Naive thymus-derived CD4-positive, alpha-beta T cell (primary cell): ENCODE measurements around the gene MORC1. TPM values are rescaled to one million over a fixed set of nuclear protein-coding genes. Genes with fewer than 3 reads are reported as not detected.

ENCODE experiments used
- ATAC-seq: fragments of 150-1000 bp; cut with Tn5 transposase; 2 replicates; pipeline ENCODE4 v1.10.0; 2021; ENCODE audit warnings: mild to moderate bottlenecking, moderate library complexity
- CTCF ChIA-PET: fragments of 350-600 bp; sonication (Branson Sonifier 250); formaldehyde crosslinking; loops from one replicate; lab custom pipeline; 2021; ENCODE audit warnings: antibody characterized with exemption; lab: Charles Lee
- POLR2A ChIA-PET: fragments of 350-600 bp; sonication (Branson Sonifier 250); formaldehyde crosslinking; loops from one replicate; lab custom pipeline; 2021; ENCODE audit warnings: antibody characterized with exemption, inconsistent platforms; lab: Charles Lee
- DNase-seq, 9 donors: peaks; one replicate each; pipeline versions ENCODE4 v3.0.0 to v3.0.0-alpha.2; 2020 to 2022; ENCODE audit warnings: mixed read lengths in 1 of 9
- H3K27ac ChIP-seq: one replicate; pipeline ENCODE4 v1.7.0; 2013; ENCODE audit warnings: mild to moderate bottlenecking, low read depth, low read length, moderate library complexity
- H3K27me3 ChIP-seq, 2 donors: one replicate each; pipeline ENCODE4 v1.7.0; 2013; ENCODE audit warnings: low read length in 2 of 2, mild to moderate bottlenecking in 2 of 2, moderate library complexity in 2 of 2; ENCODE audit not compliant: control insufficient read depth in 2 of 2, insufficient read depth in 2 of 2
- H3K36me3 ChIP-seq, 3 experiments: 1 replicate in 2 of 3; 2 replicates in 1 of 3; pipeline ENCODE4 v1.7.0; 2013; ENCODE audit warnings: low read length in 3 of 3, mild to moderate bottlenecking in 3 of 3, moderate library complexity in 1 of 3; ENCODE audit not compliant: insufficient read depth in 3 of 3, control insufficient read depth in 2 of 3
- H3K4me1 ChIP-seq, 2 donors: one replicate each; pipeline ENCODE4 v1.7.0; 2013; ENCODE audit warnings: low read length in 2 of 2, mild to moderate bottlenecking in 2 of 2, moderate library complexity in 1 of 2; ENCODE audit not compliant: control insufficient read depth in 2 of 2, insufficient read depth in 2 of 2
- H3K4me3 ChIP-seq: 2 replicates; pipeline ENCODE4 v1.7.0; 2013; ENCODE audit warnings: mild to moderate bottlenecking, low read length
- H3K9me3 ChIP-seq, 3 experiments: 1 replicate in 2 of 3; 2 replicates in 1 of 3; pipeline ENCODE4 v1.7.0; 2013; ENCODE audit warnings: low read length in 3 of 3; ENCODE audit not compliant: control insufficient read depth in 2 of 3
- H3K27ac Mint-ChIP-seq, 9 donors: one replicate each; pipeline ENCODE4 v1.8.0; 2020 to 2022; ENCODE audit warnings: mixed read lengths in 9 of 9, mild to moderate bottlenecking in 8 of 9, moderate library complexity in 5 of 9, inconsistent platforms in 2 of 9
- H3K27me3 Mint-ChIP-seq, 5 donors: one replicate each; pipeline ENCODE4 v1.8.0; 2021 to 2022; ENCODE audit warnings: mixed read lengths in 5 of 5, mild to moderate bottlenecking in 1 of 5
- H3K36me3 Mint-ChIP-seq, 5 donors: one replicate each; pipeline ENCODE4 v1.8.0; 2020 to 2022; ENCODE audit warnings: mixed read lengths in 5 of 5, mild to moderate bottlenecking in 3 of 5, inconsistent platforms in 1 of 5
- H3K4me1 Mint-ChIP-seq, 7 donors: one replicate each; pipeline ENCODE4 v1.8.0; 2020 to 2022; ENCODE audit warnings: mixed read lengths in 7 of 7, mild to moderate bottlenecking in 3 of 7, inconsistent platforms in 1 of 7
- H3K4me3 Mint-ChIP-seq, 10 donors: one replicate each; pipeline ENCODE4 v1.8.0; 2020 to 2022; ENCODE audit warnings: mild to moderate bottlenecking in 10 of 10, mixed read lengths in 10 of 10, moderate library complexity in 6 of 10, inconsistent platforms in 2 of 10
- H3K9me3 Mint-ChIP-seq, 11 donors: one replicate each; pipeline ENCODE4 v1.8.0; 2020 to 2022; ENCODE audit warnings: mixed read lengths in 11 of 11, mild to moderate bottlenecking in 4 of 11, inconsistent platforms in 1 of 11, moderate library complexity in 1 of 11
- intact Hi-C, 2 donors: fragments of 100-400 bp; cut with micrococcal nuclease; formaldehyde crosslinking; loops; one replicate each; pipeline ENCODE4 v1.15.1; 2023
- polyA plus RNA-seq, 2 donors: library from polyadenylated mRNA; unstranded; fragments of 300-500 nt; fragmentation: Illumina TruSeq; gene quantifications; one replicate each; pipeline ENCODE4 v1.2.3, GENCODE V29; 2021
- total RNA-seq, 6 experiments: library from RNA in 5 of 6; stranded (reverse) in 5 of 6; gene quantifications; 1 replicate in 5 of 6; 2 replicates in 1 of 6; pipeline ENCODE4 v1.2.3 and lab custom pipeline; 2021 to 2026

MORC1 gene
- total and polyA plus RNA-seq, 7 experiments from 2014 or later, result 0.12 TPM; not detected in 6

DNA sequence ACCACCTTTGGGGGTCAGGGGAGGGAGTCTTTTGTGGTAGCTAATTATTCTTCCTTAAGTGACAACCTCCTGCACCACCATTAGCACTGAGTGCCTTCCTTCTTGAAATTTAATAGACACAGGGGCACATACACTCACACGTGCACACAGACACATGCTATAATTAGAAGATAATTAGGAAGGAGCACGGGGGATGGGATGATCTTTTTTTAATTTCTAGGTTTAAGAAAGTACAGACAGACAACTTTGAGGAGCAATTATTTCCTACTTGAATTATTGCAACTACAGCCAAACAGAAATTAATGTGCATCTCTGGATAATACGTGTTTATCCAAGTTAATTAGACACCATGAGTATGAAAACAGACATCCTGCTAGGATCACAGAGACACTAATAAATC is 119.5 kb downstream of the MORC1 start:
- Histone ChIP-seq H3K36me3 (no peaks in the 10 kb centered on the region), H3K27ac (no peak overlapping the region), H3K4me3 (no peak overlapping the region), H3K27me3 (no peaks in the 10 kb centered on the region), H3K4me1 (no peaks in the 10 kb centered on the region), H3K9me3 (no peaks in the 10 kb centered on the region)
- H3K36me3 Mint-ChIP-seq, result no peaks in the 10 kb centered on the region
- no peaks in the 10 kb centered on the region for H3K9me3 Mint-ChIP-seq
- ChIA-PET POLR2A (no interaction called here), CTCF (no interaction called here)
- no peak for DNase-seq
- no peak overlapping the region for H3K27ac Mint-ChIP-seq
- no peak for ATAC-seq
- H3K4me3 Mint-ChIP-seq, result no peak overlapping the region
- no peaks in the 10 kb centered on the region for H3K4me1 Mint-ChIP-seq
- intact Hi-C loops, result no loop called here
- H3K27me3 Mint-ChIP-seq, result peaks cover 0 to 20% (median 15%) of the 10 kb centered on the region in 5 donors

GRCh38 chr3:108985844-108986243 is 132.1 kb downstream of the MORC1 start:
- H3K4me3 ChIP-seq, result no peak overlapping the region
- CTCF ChIA-PET, result no interaction called here
- POLR2A ChIA-PET, result no interaction called here
- DNase-seq, result no peak
- intact Hi-C loops, result no loop called here
- Mint-ChIP-seq H3K27me3 (peaks cover 4 to 28% (median 24%) of the 10 kb centered on the region in 5 donors), H3K4me1 (no peaks in the 10 kb centered on the region), H3K27ac (no peak overlapping the region), H3K36me3 (no peaks in the 10 kb centered on the region), H3K9me3 (peaks cover 0 to 3% (median 0%) of the 10 kb centered on the region in 11 donors), H3K4me3 (no peak overlapping the region)
- ATAC-seq, result no peak
- no peaks in the 10 kb centered on the region for H3K36me3 ChIP-seq
- no peaks in the 10 kb centered on the region for H3K9me3 ChIP-seq
- H3K27ac ChIP-seq, result no peak overlapping the region
- no peaks in the 10 kb centered on the region for H3K4me1 ChIP-seq
- no peaks in the 10 kb centered on the region for H3K27me3 ChIP-seq

- H3K36me3 Mint-ChIP-seq, result no peaks in the 10 kb centered on the region
- intact Hi-C loops, result no loop called here
- peaks cover 12 to 28% (median 25%) of the 10 kb centered on the region in 5 donors for H3K27me3 Mint-ChIP-seq
- no peaks in the 10 kb centered on the region for H3K9me3 Mint-ChIP-seq
- POLR2A ChIA-PET, result no interaction called here
- ATAC-seq (no peak), DNase-seq (no peak)
- no peak overlapping the region for H3K27ac Mint-ChIP-seq
- CTCF ChIA-PET, result no interaction called here
- Histone ChIP-seq H3K27ac (no peak overlapping the region), H3K4me1 (no peaks in the 10 kb centered on the region), H3K27me3 (no peaks in the 10 kb centered on the region), H3K4me3 (no peak overlapping the region), H3K9me3 (no peaks in the 10 kb centered on the region), H3K36me3 (no peaks in the 10 kb centered on the region)
- H3K4me3 Mint-ChIP-seq, result no peak overlapping the region
- H3K4me1 Mint-ChIP-seq, result no peaks in the 10 kb centered on the region
Measured at GRCh38 chr3:108983051-108983450, 134.9 kb downstream of the MORC1 start.

DNA sequence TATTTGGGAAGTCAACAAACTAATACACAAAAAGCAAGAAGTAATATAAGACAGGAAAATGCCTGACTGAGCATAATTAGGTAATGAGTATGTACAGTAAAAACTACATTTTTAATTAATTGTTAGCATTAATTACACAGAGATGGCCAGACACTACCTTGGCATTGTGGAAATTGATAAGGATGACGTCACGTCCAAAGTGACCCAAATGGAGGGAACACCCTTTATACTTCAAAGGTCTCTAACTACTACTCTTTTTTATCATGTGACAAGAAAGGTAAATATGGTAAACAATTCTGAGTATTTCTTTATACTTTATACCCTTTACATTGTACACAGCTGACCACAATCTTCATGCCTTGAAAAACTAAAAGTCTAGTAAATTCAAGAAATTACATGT is 141.9 kb downstream of the MORC1 start:
- Mint-ChIP-seq H3K4me1 (peaks cover 0 to 6% (median 1%) of the 10 kb centered on the region in 7 donors), H3K9me3 (peaks cover 0 to 1% (median 0%) of the 10 kb centered on the region in 11 donors), H3K27ac (no peak overlapping the region), H3K36me3 (no peaks in the 10 kb centered on the region), H3K27me3 (peaks cover 0 to 15% (median 8%) of the 10 kb centered on the region in 5 donors), H3K4me3 (no peak overlapping the region)
- intact Hi-C loops, result no loop called here
- CTCF ChIA-PET, result no interaction called here
- DNase-seq, result no peak
- ATAC-seq, result no peak
- H3K36me3 ChIP-seq, result no peaks in the 10 kb centered on the region
- H3K4me1 ChIP-seq, result no peaks in the 10 kb centered on the region
- H3K4me3 ChIP-seq, result no peak overlapping the region
- H3K9me3 ChIP-seq, result no peaks in the 10 kb centered on the region
- H3K27me3 ChIP-seq, result no peaks in the 10 kb centered on the region
- no peak overlapping the region for H3K27ac ChIP-seq
- POLR2A ChIA-PET, result no interaction called here

GRCh38 chr3:108973019-108973418 is 144.9 kb downstream of the MORC1 start:
- DNase-seq (no peak), ATAC-seq (no peak)
- intact Hi-C loops, result no loop called here
- Mint-ChIP-seq H3K4me1 (peaks cover 0 to 6% (median 1%) of the 10 kb centered on the region in 7 donors), H3K9me3 (peaks cover 0 to 1% (median 0%) of the 10 kb centered on the region in 11 donors), H3K27ac (no peak overlapping the region), H3K36me3 (no peaks in the 10 kb centered on the region), H3K27me3 (peaks cover 0 to 10% (median 4%) of the 10 kb centered on the region in 5 donors), H3K4me3 (no peak overlapping the region)
- Histone ChIP-seq H3K27me3 (no peaks in the 10 kb centered on the region), H3K36me3 (no peaks in the 10 kb centered on the region), H3K27ac (no peak overlapping the region), H3K9me3 (no peaks in the 10 kb centered on the region), H3K4me3 (no peak overlapping the region), H3K4me1 (no peaks in the 10 kb centered on the region)
- ChIA-PET CTCF (no interaction called here), POLR2A (no interaction called here)

- no peaks in the 10 kb centered on the region for H3K27me3 ChIP-seq
- DNase-seq, result no peak
- Mint-ChIP-seq H3K27me3 (peaks cover 0 to 10% (median 4%) of the 10 kb centered on the region in 5 donors), H3K9me3 (peaks cover 0 to 1% (median 0%) of the 10 kb centered on the region in 11 donors), H3K4me3 (no peak overlapping the region), H3K36me3 (no peaks in the 10 kb centered on the region), H3K4me1 (peaks cover 0 to 6% (median 1%) of the 10 kb centered on the region in 7 donors), H3K27ac (no peak overlapping the region)
- no peak overlapping the region for H3K27ac ChIP-seq
- CTCF ChIA-PET, result no interaction called here
- H3K4me1 ChIP-seq, result no peaks in the 10 kb centered on the region
- intact Hi-C loops, result no loop called here
- no peak for ATAC-seq
- no peak overlapping the region for H3K4me3 ChIP-seq
- H3K36me3 ChIP-seq, result no peaks in the 10 kb centered on the region
- POLR2A ChIA-PET, result no interaction called here
- no peaks in the 10 kb centered on the region for H3K9me3 ChIP-seq
Measured at GRCh38 chr3:108972482-108972881, 145.5 kb downstream of the MORC1 start.

DNA sequence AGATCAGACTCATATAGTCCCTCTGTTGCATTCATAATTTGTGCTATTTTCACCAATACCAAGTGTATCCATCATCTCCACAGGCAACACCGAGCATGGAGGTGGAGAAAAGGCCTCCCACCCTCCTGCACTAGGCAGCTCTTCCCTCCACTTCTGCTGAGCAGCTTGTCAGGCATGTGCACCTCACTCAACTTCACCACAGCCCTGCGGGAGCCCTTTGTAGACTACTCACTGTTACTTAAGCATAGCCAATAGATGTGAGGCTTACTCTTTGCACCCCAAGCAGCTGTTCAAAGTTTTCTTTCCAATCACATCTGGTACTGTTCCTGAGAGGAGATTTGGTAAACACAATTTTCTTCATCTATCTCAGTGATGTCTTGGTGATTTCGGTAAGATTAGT is 147.4 kb downstream of the MORC1 start:
- Mint-ChIP-seq H3K9me3 (peaks cover 0 to 1% (median 0%) of the 10 kb centered on the region in 11 donors), H3K27me3 (peaks cover 0 to 10% (median 4%) of the 10 kb centered on the region in 5 donors), H3K4me3 (no peak overlapping the region), H3K4me1 (peaks cover 0 to 6% (median 1%) of the 10 kb centered on the region in 7 donors), H3K36me3 (no peaks in the 10 kb centered on the region), H3K27ac (no peak overlapping the region)
- Histone ChIP-seq H3K27me3 (no peaks in the 10 kb centered on the region), H3K9me3 (no peaks in the 10 kb centered on the region), H3K4me1 (no peaks in the 10 kb centered on the region), H3K36me3 (no peaks in the 10 kb centered on the region), H3K27ac (no peak overlapping the region), H3K4me3 (no peak overlapping the region)
- POLR2A ChIA-PET, result no interaction called here
- intact Hi-C loops, result no loop called here
- DNase-seq (no peak), ATAC-seq (no peak)
- CTCF ChIA-PET, result no interaction called here
